ENCODE data around the gene NPM3. TPM values are rescaled to one million over a fixed set of nuclear protein-coding genes. Genes with fewer than 3 reads are reported as not detected.

NPM3 gene
- polyA plus RNA-seq, 1 experiment: 31.5 TPM

DNA sequence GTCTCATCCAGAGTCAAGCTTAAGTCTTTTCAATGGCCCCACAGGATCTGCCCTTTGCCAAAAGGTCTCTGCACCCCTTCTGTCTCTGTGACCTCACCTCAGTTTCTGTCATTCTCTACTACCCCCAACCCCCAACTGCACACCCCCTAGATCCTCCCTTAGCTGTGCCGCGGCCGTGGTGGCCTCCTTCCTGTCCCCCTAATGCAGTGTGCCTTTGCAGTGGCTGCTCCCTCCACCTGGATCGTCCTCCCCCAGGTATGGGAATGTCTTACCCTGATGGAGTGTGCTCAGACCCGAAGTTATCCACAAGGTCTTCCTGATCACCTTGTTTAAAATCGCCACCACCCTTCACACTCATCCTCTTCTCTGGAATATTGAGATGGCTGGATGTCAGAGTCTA, 16.9 kb downstream of the NPM3 start:
- no peak for DNase-seq (ENCODE audit: low read depth, low spot score)
- TF ChIP-seq, protein P1, sequence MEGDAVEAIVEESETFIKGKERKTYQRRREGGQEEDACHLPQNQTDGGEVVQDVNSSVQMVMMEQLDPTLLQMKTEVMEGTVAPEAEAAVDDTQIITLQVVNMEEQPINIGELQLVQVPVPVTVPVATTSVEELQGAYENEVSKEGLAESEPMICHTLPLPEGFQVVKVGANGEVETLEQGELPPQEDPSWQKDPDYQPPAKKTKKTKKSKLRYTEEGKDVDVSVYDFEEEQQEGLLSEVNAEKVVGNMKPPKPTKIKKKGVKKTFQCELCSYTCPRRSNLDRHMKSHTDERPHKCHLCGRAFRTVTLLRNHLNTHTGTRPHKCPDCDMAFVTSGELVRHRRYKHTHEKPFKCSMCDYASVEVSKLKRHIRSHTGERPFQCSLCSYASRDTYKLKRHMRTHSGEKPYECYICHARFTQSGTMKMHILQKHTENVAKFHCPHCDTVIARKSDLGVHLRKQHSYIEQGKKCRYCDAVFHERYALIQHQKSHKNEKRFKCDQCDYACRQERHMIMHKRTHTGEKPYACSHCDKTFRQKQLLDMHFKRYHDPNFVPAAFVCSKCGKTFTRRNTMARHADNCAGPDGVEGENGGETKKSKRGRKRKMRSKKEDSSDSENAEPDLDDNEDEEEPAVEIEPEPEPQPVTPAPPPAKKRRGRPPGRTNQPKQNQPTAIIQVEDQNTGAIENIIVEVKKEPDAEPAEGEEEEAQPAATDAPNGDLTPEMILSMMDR (IDR thresholded peaks at IDR 0.05; ENCODE audit: low read depth, low read length): no peak
- ChIA-PET POLR2A (no interaction called here), CTCF (no interaction called here)
- H3K9me3 ChIP-seq (ENCODE audit: control insufficient read depth, insufficient read depth, low read length): no peaks in the 10 kb centered on the region; the same call in 1 of the 2 replicates
- no peak overlapping the region for H3K4me3 ChIP-seq (ENCODE audit: low read depth, low read length)
- peaks cover 82% of the 10 kb centered on the region for H3K27me3 ChIP-seq (ENCODE audit: control insufficient read depth, insufficient read depth, low read length)
- no peak overlapping the region for H3K27ac ChIP-seq (ENCODE audit: low read depth, low read length)

DNA sequence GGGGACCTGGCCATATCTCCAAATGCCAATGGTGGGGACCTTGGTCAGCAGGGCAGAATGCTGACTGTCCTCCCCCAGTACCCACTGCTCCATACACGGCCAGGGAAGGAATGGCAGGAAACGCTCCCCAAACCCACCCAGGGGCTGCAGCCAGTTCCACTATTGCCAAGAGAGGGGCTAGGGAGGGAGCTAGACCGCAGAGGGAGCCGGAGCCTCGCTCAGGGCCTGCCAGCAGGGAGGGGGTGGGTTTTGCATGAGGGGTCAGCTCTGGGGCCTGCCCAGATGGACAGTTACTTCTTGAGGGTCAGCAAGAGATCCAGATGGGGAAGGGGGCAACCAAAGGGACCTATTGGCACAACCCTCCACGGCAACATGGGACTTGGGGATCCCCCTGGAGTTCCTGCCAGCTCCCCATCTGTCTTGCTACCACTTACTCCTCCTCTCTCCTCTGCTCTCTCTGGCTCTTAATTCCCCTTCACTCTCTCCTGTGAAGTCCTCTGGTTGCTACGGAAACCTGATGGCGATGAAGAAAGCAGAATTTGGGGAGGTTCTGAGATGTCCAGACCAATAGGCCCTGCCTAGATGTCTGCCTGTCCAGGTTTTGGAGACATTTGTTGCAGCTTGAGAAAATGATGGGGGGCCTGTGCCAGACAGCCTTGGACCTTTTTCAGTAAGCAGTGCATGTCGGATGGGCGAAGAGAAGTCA, 20.0 kb downstream of the NPM3 start:
- CTCF ChIA-PET: no interaction called here

DNA sequence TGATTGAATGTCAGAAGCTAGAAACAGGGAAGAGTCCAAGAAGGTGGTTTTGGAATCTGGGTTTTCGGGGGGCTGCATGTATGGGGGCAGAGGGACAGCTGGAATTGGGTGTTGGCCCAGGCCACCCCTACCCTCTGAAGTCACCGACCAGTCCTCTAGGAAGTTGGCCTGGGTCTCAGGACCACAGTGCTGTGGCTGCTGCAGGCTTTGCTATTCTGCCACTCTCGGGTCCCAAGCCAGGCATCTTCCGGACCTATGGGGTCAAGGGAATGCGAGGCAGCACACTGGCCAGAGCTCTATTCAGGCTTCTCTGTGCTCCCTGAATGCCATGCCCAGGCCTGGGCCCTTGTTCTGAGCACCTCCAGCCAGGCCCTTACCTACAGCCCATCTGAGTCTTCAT, 20.5 kb downstream of the NPM3 start:
- Histone ChIP-seq H3K27me3 (ENCODE audit: control insufficient read depth, insufficient read depth, low read length) (peaks cover 91% of the 10 kb centered on the region), H3K9me3 (ENCODE audit: control insufficient read depth, insufficient read depth, low read length) (no peaks in the 10 kb centered on the region), H3K4me3 (ENCODE audit: low read depth, low read length) (no peak overlapping the region), H3K27ac (ENCODE audit: low read depth, low read length) (no peak overlapping the region)
- no peak for DNase-seq (ENCODE audit: low read depth, low spot score)
- ChIA-PET CTCF (no interaction called here), POLR2A (no interaction called here)
- TF ChIP-seq, protein P1 (IDR thresholded peaks at IDR 0.05; ENCODE audit: low read depth, low read length): no peak

More for the DNA sequence above, 20.0 kb downstream of the NPM3 start:
- Histone ChIP-seq H3K9me3 (ENCODE audit: control insufficient read depth, insufficient read depth, low read length) (no peaks in the 10 kb centered on the region), H3K27me3 (ENCODE audit: control insufficient read depth, insufficient read depth, low read length) (peaks cover 91% of the 10 kb centered on the region), H3K27ac (ENCODE audit: low read depth, low read length) (no peak overlapping the region), H3K4me3 (ENCODE audit: low read depth, low read length) (no peak overlapping the region)
- POLR2A ChIA-PET: no interaction called here
- TF ChIP-seq, protein P1 (IDR thresholded peaks at IDR 0.05; ENCODE audit: low read depth, low read length): no peak
- DNase-seq (ENCODE audit: low read depth, low spot score): no peak

DNA sequence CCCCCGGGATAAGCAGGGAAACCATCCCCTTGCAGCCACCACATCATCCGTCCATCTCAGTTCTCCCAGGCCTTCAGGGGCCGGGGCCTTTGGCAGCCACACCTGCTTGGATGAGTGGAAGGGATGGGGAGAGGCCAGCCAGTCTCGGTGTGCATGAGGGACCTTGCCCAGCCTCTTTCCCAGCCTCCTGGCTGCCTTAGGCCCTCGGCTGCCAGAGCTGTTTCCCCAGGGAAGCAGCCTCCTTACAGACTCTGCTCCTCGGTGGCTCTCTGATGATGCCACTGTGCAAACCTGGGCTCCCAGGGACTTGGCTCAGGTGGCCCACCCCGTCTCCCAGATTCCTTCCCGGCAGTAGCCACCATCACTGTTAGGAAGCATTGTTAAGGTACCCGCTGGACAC, 22.0 kb downstream of the NPM3 start:
- TF ChIP-seq, protein P1 (IDR thresholded peaks at IDR 0.05; ENCODE audit: low read depth, low read length): no peak
- ChIA-PET CTCF (interaction anchor here (0.9 kb wide), 1 partner anchor 17 kb away, joined by 3 read pairs; no protein-coding TSS in a partner anchor), POLR2A (no interaction called here)
- no peak overlapping the region for H3K27ac ChIP-seq (ENCODE audit: low read depth, low read length)
- no peak for DNase-seq (ENCODE audit: low read depth, low spot score)
- peaks cover 79% of the 10 kb centered on the region for H3K27me3 ChIP-seq (ENCODE audit: control insufficient read depth, insufficient read depth, low read length)
- H3K4me3 ChIP-seq (ENCODE audit: low read depth, low read length): no peak overlapping the region
- no peaks in the 10 kb centered on the region for H3K9me3 ChIP-seq (ENCODE audit: control insufficient read depth, insufficient read depth, low read length)

DNA sequence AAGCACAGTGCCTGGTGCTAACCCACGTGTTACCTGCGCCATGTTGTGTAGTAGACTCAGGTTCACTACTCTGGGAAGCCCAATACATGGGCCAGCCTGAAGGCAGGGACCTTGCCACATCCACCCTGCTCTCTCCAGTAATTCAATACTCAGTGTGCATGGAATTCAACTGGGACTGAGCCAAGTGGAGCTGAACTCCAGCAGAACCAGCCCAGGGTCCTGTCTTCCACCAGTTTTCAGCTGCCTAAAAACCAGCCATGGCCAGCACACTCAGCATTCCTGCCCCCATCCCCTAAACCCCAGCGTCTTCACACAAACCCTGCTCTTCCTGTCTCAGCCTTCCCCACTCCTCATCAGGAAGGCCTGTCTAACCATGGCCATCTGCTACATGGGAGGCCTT, 22.7 kb downstream of the NPM3 start:
- TF ChIP-seq, protein P1 (IDR thresholded peaks at IDR 0.05; ENCODE audit: low read depth, low read length): no peak
- POLR2A ChIA-PET: no interaction called here
- CTCF ChIA-PET: interaction anchor here (1.3 kb wide), 1 partner anchor 21 kb away, joined by 5 read pairs; no protein-coding TSS in a partner anchor
- no peaks in the 10 kb centered on the region for H3K9me3 ChIP-seq (ENCODE audit: control insufficient read depth, insufficient read depth, low read length)
- H3K27ac ChIP-seq (ENCODE audit: low read depth, low read length): no peak overlapping the region
- no peak for DNase-seq (ENCODE audit: low read depth, low spot score)
- H3K4me3 ChIP-seq (ENCODE audit: low read depth, low read length): no peak overlapping the region
- H3K27me3 ChIP-seq (ENCODE audit: control insufficient read depth, insufficient read depth, low read length): peaks cover 72% of the 10 kb centered on the region
